ENCODE measurements around the gene DLGAP4. TPM values are rescaled to one million over a fixed set of nuclear protein-coding genes. Genes with fewer than 3 reads are reported as not detected.

The DLGAP4 gene
- total RNA-seq, 2 experiments from 2014 or later, result 11.5 to 13.1 TPM

- Mint-ChIP-seq H3K9me3 (no peaks in the 10 kb centered on the region), H3K27ac (no peak overlapping the region), H3K36me3 (ENCODE audit: low read depth) (no peaks in the 10 kb centered on the region), H3K27me3 (no peaks in the 10 kb centered on the region), H3K4me3 (no peak overlapping the region), H3K4me1 (ENCODE audit: low read depth) (no peaks in the 10 kb centered on the region)
- POLR2A ChIA-PET, result no interaction called here
- DNase-seq, result no peak
- intact Hi-C loops (cut with micrococcal nuclease), result loop anchor here (10.0 kb wide), 1 partner anchor 159 kb away; no protein-coding TSS in a partner anchor
- ATAC-seq, result no peak
- CTCF ChIA-PET, result no interaction called here
- TF ChIP-seq CTCF (IDR thresholded peaks at IDR 0.05), result no peak
These were observed 30.5 kb upstream of the DLGAP4 start for GRCh38 chr20:36275441-36276189.

GRCh38 chr20:36277546-36277945 is 28.6 kb upstream of the DLGAP4 start:
- ChIA-PET POLR2A (no interaction called here), CTCF (interaction anchor here (1.2 to 2.4 kb wide), 2 partner anchors 64 to 161 kb away, joined by 3 to 5 read pairs; no protein-coding TSS in a partner anchor)
- no peak overlapping the region for H3K4me3 Mint-ChIP-seq
- DNase-seq (no peak), ATAC-seq (no peak)
- H3K36me3 Mint-ChIP-seq (ENCODE audit: low read depth), result no peaks in the 10 kb centered on the region
- H3K9me3 Mint-ChIP-seq, result no peaks in the 10 kb centered on the region
- H3K4me1 Mint-ChIP-seq (ENCODE audit: low read depth), result no peaks in the 10 kb centered on the region
- intact Hi-C loops (cut with micrococcal nuclease), result loop anchor here (10.0 kb wide), 1 partner anchor 157 kb away; no protein-coding TSS in a partner anchor
- TF ChIP-seq CTCF (IDR thresholded peaks at IDR 0.05), result no peak
- H3K27me3 Mint-ChIP-seq, result no peaks in the 10 kb centered on the region
- H3K27ac Mint-ChIP-seq, result no peak overlapping the region

GRCh38 chr20:36279362-36279761 is 26.8 kb upstream of the DLGAP4 start:
- Mint-ChIP-seq H3K27me3 (peaks cover 3% of the 10 kb centered on the region), H3K4me1 (ENCODE audit: low read depth) (no peaks in the 10 kb centered on the region), H3K9me3 (no peaks in the 10 kb centered on the region), H3K27ac (no peak overlapping the region), H3K36me3 (ENCODE audit: low read depth) (no peaks in the 10 kb centered on the region), H3K4me3 (no peak overlapping the region)
- CTCF ChIA-PET, result interaction anchor here (0.7 to 2.4 kb wide), 3 partner anchors 80 to 159 kb away, joined by 3 to 5 read pairs (median 4); no protein-coding TSS in a partner anchor
- no peak for ATAC-seq
- POLR2A ChIA-PET, result no interaction called here
- intact Hi-C loops (cut with micrococcal nuclease), result loop anchor here (10.0 kb wide), 1 partner anchor 155 kb away; no protein-coding TSS in a partner anchor
- no peak for TF ChIP-seq CTCF (IDR thresholded peaks at IDR 0.05)
- no peak for DNase-seq

GRCh38 chr20:36279776-36280175 is 26.4 kb upstream of the DLGAP4 start:
- Mint-ChIP-seq H3K27me3 (peaks cover 4% of the 10 kb centered on the region), H3K27ac (no peak overlapping the region), H3K4me1 (ENCODE audit: low read depth) (no peaks in the 10 kb centered on the region), H3K4me3 (no peak overlapping the region), H3K9me3 (no peaks in the 10 kb centered on the region), H3K36me3 (ENCODE audit: low read depth) (no peaks in the 10 kb centered on the region)
- intact Hi-C loops (cut with micrococcal nuclease), result loop anchor here (10.0 kb wide), 1 partner anchor 155 kb away; no protein-coding TSS in a partner anchor
- DNase-seq, result no peak
- CTCF ChIA-PET, result interaction anchor here (0.7 to 2.4 kb wide), 2 partner anchors 97 to 159 kb away, joined by 4 to 5 read pairs; no protein-coding TSS in a partner anchor
- TF ChIP-seq CTCF (IDR thresholded peaks at IDR 0.05), result no peak
- no peak for ATAC-seq
- POLR2A ChIA-PET, result no interaction called here

GRCh38 chr20:36281785-36282380 is 24.3 kb upstream of the DLGAP4 start:
- no peak for TF ChIP-seq CTCF (IDR thresholded peaks at IDR 0.05)
- intact Hi-C loops (cut with micrococcal nuclease), result no loop called here
- Mint-ChIP-seq H3K36me3 (ENCODE audit: low read depth) (no peaks in the 10 kb centered on the region), H3K4me1 (ENCODE audit: low read depth) (no peaks in the 10 kb centered on the region), H3K27me3 (peaks cover 4% of the 10 kb centered on the region), H3K9me3 (no peaks in the 10 kb centered on the region), H3K4me3 (no peak overlapping the region), H3K27ac (no peak overlapping the region)
- DNase-seq (no peak), ATAC-seq (no peak)
- ChIA-PET CTCF (interaction anchor here (0.7 to 2.2 kb wide), 2 partner anchors 79 to 82 kb away, joined by 3 to 6 read pairs; no protein-coding TSS in a partner anchor), POLR2A (interaction anchor here (1.4 kb wide), 1 partner anchor 10 kb away, joined by 4 read pairs; no protein-coding TSS in a partner anchor)
